Measurements from ENCODE around the gene CCSER1. TPM values are rescaled to one million over a fixed set of nuclear protein-coding genes. Genes with fewer than 3 reads are reported as not detected.

The CCSER1 gene
- total and polyA plus RNA-seq, 2 experiments from 2014 or later: 2.9 to 3.4 TPM

DNA sequence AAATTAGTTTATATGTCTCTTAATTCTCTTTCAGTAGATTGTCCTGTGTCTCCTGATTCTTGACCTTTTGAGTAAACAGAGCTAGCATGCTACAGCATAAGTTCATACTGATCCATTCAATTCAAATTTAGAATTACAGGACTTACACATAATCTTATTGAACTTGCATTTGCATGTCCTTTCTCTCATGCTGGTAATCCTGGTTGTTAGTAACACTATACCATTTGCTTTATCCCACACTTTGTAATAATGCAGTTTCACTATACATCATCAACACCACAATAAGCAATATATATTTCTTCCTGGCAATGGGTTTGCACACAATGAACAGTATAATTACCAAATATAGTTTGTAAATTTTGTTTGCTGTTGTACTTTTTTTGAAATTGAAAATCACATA, 1239.4 kb downstream of the CCSER1 start:
- no peak overlapping the region for H3K4me2 ChIP-seq
- Mint-ChIP-seq H3K36me3 (ENCODE audit: low read depth) (no peaks in the 10 kb centered on the region), H3K27me3 (ENCODE audit: insufficient read depth, low read depth, poor library complexity) (peaks cover 3% of the 10 kb centered on the region), H3K4me3 (no peak overlapping the region), H3K27ac (no peak overlapping the region), H3K9me3 (no peaks in the 10 kb centered on the region; the same call in 2 of the 3 replicates), H3K4me1 (no peaks in the 10 kb centered on the region)
- H3K4me1 ChIP-seq (ENCODE audit: insufficient read depth): no peaks in the 10 kb centered on the region
- no peaks in the 10 kb centered on the region for H4K20me1 ChIP-seq (replicated peaks; ENCODE audit: insufficient read depth)
- ATAC-seq (no peak), DNase-seq (ENCODE audit: low spot score) (no peak)
- no peaks in the 10 kb centered on the region for H3K36me3 ChIP-seq (ENCODE audit: insufficient read depth)
- TF ChIP-seq EZH2 (IDR thresholded peaks at IDR 0.05; ENCODE audit: low read depth, unreplicated experiment) (no peak), JUNB (IDR thresholded peaks at IDR 0.05; ENCODE audit: unreplicated experiment) (no peak), NANOG (IDR thresholded peaks at IDR 0.05; ENCODE audit: borderline replicate concordance) (no peak), ZNF114 (CRISPR knock-in tag; IDR thresholded peaks at IDR 0.05) (no peak), ZNF331 (CRISPR knock-in tag; IDR thresholded peaks at IDR 0.05; ENCODE audit: low read depth) (no peak), CREB1 (CRISPR knock-in tag; IDR thresholded peaks at IDR 0.05; ENCODE audit: low read depth) (no peak), STAT1 (IDR thresholded peaks at IDR 0.05; ENCODE audit: unreplicated experiment) (no peak), POLR2AphosphoS5 (IDR thresholded peaks at IDR 0.05; ENCODE audit: low read depth) (no peak), EZH2phosphoT487 (IDR thresholded peaks at IDR 0.05; ENCODE audit: unreplicated experiment) (no peak)
- TF ChIP-seq, protein P1, sequence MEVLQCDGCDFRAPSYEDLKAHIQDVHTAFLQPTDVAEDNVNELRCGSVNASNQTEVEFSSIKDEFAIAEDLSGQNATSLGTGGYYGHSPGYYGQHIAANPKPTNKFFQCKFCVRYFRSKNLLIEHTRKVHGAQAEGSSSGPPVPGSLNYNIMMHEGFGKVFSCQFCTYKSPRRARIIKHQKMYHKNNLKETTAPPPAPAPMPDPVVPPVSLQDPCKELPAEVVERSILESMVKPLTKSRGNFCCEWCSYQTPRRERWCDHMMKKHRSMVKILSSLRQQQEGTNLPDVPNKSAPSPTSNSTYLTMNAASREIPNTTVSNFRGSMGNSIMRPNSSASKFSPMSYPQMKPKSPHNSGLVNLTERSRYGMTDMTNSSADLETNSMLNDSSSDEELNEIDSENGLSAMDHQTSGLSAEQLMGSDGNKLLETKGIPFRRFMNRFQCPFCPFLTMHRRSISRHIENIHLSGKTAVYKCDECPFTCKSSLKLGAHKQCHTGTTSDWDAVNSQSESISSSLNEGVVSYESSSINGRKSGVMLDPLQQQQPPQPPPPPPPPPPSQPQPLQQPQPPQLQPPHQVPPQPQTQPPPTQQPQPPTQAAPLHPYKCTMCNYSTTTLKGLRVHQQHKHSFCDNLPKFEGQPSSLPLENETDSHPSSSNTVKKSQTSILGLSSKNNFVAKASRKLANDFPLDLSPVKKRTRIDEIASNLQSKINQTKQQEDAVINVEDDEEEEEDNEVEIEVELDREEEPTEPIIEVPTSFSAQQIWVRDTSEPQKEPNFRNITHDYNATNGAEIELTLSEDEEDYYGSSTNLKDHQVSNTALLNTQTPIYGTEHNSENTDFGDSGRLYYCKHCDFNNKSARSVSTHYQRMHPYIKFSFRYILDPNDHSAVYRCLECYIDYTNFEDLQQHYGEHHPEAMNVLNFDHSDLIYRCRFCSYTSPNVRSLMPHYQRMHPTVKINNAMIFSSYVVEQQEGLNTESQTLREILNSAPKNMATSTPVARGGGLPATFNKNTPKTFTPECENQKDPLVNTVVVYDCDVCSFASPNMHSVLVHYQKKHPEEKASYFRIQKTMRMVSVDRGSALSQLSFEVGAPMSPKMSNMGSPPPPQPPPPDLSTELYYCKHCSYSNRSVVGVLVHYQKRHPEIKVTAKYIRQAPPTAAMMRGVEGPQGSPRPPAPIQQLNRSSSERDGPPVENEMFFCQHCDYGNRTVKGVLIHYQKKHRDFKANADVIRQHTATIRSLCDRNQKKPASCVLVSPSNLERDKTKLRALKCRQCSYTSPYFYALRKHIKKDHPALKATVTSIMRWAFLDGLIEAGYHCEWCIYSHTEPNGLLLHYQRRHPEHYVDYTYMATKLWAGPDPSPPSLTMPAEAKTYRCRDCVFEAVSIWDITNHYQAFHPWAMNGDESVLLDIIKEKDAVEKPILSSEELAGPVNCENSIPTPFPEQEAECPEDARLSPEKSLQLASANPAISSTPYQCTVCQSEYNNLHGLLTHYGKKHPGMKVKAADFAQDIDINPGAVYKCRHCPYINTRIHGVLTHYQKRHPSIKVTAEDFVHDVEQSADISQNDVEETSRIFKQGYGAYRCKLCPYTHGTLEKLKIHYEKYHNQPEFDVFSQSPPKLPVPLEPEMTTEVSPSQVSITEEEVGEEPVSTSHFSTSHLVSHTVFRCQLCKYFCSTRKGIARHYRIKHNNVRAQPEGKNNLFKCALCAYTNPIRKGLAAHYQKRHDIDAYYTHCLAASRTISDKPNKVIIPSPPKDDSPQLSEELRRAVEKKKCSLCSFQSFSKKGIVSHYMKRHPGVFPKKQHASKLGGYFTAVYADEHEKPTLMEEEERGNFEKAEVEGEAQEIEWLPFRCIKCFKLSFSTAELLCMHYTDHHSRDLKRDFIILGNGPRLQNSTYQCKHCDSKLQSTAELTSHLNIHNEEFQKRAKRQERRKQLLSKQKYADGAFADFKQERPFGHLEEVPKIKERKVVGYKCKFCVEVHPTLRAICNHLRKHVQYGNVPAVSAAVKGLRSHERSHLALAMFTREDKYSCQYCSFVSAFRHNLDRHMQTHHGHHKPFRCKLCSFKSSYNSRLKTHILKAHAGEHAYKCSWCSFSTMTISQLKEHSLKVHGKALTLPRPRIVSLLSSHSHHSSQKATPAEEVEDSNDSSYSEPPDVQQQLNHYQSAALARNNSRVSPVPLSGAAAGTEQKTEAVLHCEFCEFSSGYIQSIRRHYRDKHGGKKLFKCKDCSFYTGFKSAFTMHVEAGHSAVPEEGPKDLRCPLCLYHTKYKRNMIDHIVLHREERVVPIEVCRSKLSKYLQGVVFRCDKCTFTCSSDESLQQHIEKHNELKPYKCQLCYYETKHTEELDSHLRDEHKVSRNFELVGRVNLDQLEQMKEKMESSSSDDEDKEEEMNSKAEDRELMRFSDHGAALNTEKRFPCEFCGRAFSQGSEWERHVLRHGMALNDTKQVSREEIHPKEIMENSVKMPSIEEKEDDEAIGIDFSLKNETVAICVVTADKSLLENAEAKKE (CRISPR knock-in tag; IDR thresholded peaks at IDR 0.05): no peak
- TF ChIP-seq, protein P2, sequence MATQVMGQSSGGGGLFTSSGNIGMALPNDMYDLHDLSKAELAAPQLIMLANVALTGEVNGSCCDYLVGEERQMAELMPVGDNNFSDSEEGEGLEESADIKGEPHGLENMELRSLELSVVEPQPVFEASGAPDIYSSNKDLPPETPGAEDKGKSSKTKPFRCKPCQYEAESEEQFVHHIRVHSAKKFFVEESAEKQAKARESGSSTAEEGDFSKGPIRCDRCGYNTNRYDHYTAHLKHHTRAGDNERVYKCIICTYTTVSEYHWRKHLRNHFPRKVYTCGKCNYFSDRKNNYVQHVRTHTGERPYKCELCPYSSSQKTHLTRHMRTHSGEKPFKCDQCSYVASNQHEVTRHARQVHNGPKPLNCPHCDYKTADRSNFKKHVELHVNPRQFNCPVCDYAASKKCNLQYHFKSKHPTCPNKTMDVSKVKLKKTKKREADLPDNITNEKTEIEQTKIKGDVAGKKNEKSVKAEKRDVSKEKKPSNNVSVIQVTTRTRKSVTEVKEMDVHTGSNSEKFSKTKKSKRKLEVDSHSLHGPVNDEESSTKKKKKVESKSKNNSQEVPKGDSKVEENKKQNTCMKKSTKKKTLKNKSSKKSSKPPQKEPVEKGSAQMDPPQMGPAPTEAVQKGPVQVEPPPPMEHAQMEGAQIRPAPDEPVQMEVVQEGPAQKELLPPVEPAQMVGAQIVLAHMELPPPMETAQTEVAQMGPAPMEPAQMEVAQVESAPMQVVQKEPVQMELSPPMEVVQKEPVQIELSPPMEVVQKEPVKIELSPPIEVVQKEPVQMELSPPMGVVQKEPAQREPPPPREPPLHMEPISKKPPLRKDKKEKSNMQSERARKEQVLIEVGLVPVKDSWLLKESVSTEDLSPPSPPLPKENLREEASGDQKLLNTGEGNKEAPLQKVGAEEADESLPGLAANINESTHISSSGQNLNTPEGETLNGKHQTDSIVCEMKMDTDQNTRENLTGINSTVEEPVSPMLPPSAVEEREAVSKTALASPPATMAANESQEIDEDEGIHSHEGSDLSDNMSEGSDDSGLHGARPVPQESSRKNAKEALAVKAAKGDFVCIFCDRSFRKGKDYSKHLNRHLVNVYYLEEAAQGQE (IDR thresholded peaks at IDR 0.05; ENCODE audit: unreplicated experiment): no peak
- TF ChIP-seq, protein P3, sequence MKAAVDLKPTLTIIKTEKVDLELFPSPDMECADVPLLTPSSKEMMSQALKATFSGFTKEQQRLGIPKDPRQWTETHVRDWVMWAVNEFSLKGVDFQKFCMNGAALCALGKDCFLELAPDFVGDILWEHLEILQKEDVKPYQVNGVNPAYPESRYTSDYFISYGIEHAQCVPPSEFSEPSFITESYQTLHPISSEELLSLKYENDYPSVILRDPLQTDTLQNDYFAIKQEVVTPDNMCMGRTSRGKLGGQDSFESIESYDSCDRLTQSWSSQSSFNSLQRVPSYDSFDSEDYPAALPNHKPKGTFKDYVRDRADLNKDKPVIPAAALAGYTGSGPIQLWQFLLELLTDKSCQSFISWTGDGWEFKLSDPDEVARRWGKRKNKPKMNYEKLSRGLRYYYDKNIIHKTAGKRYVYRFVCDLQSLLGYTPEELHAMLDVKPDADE (IDR thresholded peaks at IDR 0.05): no peak
- TF ChIP-seq, protein P4, sequence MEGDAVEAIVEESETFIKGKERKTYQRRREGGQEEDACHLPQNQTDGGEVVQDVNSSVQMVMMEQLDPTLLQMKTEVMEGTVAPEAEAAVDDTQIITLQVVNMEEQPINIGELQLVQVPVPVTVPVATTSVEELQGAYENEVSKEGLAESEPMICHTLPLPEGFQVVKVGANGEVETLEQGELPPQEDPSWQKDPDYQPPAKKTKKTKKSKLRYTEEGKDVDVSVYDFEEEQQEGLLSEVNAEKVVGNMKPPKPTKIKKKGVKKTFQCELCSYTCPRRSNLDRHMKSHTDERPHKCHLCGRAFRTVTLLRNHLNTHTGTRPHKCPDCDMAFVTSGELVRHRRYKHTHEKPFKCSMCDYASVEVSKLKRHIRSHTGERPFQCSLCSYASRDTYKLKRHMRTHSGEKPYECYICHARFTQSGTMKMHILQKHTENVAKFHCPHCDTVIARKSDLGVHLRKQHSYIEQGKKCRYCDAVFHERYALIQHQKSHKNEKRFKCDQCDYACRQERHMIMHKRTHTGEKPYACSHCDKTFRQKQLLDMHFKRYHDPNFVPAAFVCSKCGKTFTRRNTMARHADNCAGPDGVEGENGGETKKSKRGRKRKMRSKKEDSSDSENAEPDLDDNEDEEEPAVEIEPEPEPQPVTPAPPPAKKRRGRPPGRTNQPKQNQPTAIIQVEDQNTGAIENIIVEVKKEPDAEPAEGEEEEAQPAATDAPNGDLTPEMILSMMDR (conservative IDR thresholded peaks at IDR 0.05; ENCODE audit: low read depth in 2 of 2): no peak
- H3K27me3 ChIP-seq (ENCODE audit: insufficient read depth): no peaks in the 10 kb centered on the region
- H3K4me3 ChIP-seq: no peak overlapping the region
- no peak overlapping the region for H3K27ac ChIP-seq (ENCODE audit: low read depth)
- no peak overlapping the region for H2AFZ ChIP-seq
- no peaks in the 10 kb centered on the region for H3K9me2 ChIP-seq (ENCODE audit: insufficient read depth)
- H3K79me2 ChIP-seq (replicated peaks; ENCODE audit: insufficient read depth): no peaks in the 10 kb centered on the region
- H3F3A ChIP-seq (replicated peaks; ENCODE audit: low read depth): no peaks in the 10 kb centered on the region
